GM12873 (cell line): ENCODE measurements around the gene ABI3BP.

Experiments
- TF ChIP-seq, protein P1 (sequence below): IDR thresholded peaks from 2 replicates; pipeline ENCODE4 v1.5.1; 2012; ENCODE audit warnings: low read depth, mild to moderate bottlenecking, moderate library complexity, low read length, control low read depth; ENCODE audit not compliant: insufficient read depth; ENCODE audit errors: missing control alignments

The ABI3BP gene

DNA sequence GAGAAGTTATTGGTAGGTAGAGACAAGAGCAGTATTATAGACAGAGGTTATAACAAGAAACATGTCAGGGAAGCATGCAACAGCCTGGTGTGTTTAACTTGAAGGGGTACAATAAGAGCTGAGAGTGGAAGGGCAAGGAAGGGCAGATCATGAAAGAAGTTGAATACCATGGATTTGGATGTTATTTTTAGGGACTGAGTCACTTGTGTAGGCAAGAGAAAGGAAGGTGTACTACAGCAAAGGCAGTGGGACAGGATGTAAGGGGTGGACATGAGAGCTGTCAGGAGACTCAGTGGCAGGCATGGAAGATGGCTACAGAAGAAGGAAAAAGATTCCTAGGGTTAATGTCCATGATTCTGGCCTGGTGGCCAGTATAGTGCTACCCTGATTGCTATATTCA lies 217.6 kb downstream of the ABI3BP start:
- TF ChIP-seq, protein P1, sequence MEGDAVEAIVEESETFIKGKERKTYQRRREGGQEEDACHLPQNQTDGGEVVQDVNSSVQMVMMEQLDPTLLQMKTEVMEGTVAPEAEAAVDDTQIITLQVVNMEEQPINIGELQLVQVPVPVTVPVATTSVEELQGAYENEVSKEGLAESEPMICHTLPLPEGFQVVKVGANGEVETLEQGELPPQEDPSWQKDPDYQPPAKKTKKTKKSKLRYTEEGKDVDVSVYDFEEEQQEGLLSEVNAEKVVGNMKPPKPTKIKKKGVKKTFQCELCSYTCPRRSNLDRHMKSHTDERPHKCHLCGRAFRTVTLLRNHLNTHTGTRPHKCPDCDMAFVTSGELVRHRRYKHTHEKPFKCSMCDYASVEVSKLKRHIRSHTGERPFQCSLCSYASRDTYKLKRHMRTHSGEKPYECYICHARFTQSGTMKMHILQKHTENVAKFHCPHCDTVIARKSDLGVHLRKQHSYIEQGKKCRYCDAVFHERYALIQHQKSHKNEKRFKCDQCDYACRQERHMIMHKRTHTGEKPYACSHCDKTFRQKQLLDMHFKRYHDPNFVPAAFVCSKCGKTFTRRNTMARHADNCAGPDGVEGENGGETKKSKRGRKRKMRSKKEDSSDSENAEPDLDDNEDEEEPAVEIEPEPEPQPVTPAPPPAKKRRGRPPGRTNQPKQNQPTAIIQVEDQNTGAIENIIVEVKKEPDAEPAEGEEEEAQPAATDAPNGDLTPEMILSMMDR = no peak

DNA sequence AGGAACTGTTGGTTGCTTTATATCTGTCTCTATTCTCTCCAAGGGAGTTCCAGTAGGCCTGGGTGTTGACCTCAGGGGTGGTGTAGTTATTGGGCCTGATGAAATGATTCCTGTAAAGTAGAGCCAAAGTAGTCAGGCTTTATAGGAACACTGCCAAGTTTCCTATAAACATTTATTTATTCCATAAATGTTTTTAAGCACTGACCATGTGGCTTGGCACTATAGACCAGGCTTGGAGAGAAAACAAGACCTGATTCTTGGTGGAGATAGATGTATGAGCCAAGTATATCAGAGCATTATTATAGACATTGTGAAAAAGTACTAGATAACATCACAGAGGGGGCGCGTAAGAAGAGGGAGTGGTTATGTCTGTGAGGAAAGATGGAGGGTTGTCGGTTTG lies 218.0 kb downstream of the ABI3BP start:
- TF ChIP-seq, protein P1 = no peak

DNA sequence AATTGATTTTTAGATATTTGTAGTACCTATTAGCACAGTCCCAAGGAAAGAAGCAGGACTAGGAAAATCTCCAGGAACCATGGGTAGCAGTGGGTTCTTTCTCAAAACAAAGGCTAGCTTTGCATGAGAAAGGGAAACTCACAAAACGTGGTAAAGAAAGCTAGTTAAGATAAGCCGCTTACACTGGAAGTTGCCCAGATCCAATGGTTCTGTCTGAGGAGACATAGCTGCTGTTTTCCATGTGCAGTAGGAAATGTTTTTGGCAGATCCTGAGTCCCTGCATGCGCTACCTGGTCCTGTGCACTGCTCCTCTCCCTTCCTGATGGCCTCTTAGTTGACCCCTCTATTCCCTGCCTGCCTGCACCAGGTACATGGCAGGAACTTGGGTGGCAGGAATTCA lies 223.5 kb downstream of the ABI3BP start:
- TF ChIP-seq, protein P1 = no peak

DNA sequence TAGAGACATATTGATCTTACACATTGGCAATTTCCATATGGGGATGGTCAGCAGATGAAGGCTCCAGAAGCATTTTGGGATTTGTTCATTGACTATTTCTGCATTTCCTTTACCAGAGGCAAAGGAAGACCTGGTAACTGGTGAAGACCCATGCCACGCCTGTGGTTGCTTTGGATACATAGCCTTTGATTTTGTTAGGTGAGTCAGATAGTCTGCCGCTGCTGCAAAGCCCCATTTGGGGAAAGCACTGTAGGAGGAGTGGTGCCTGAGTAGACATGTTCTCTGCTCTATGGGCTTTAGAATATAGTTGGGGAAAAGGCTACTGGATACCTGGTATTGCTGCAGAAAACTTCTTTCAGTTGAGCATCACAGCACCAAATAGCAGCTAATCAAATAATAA lies 227.2 kb downstream of the ABI3BP start:
- TF ChIP-seq, protein P1 = no peak

DNA sequence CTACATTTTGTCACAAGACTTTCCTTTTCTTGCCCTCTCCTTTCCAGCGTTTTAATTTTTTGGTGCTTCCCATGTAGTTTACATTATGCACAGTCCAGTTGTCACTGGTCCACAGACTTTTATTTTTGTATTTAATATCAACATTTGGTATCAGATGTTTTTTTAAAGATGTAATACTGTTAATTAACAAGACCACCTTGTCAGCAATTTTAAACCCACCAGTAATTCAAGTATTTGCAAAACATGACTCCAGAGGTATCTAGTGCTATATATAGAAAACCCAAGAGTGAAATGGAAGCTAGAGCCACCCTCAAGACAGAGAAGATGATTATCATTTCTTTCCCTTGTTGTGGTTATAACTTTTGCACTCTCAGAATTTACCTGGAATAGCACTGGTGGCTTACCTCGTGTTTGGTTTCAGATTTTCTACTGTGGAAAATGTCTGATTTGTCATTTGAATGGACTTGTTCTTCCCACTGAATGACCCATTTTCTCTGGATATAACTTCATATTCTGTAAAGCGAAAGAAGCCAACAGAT lies 227.7 kb downstream of the ABI3BP start:
- TF ChIP-seq, protein P1 = no peak

DNA sequence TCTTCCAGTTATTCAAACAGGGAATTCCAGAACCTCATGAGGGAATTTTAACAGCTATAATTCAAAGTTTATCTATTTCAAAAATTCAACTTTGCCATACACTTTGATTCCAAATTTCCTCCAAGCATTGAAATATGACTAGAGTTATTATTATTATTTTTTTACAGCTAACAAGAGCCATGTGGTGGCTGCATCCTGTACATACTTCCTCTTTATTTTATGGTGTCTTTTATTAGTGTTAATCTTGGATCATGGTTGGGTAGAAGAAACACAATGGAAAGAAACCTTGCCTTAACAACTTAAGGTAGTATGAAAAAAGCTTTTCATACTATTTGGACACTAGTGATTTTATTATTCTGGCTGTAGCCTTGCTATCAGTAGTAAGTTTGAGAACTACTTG lies 231.3 kb downstream of the ABI3BP start:
- TF ChIP-seq, protein P1 = no peak

DNA sequence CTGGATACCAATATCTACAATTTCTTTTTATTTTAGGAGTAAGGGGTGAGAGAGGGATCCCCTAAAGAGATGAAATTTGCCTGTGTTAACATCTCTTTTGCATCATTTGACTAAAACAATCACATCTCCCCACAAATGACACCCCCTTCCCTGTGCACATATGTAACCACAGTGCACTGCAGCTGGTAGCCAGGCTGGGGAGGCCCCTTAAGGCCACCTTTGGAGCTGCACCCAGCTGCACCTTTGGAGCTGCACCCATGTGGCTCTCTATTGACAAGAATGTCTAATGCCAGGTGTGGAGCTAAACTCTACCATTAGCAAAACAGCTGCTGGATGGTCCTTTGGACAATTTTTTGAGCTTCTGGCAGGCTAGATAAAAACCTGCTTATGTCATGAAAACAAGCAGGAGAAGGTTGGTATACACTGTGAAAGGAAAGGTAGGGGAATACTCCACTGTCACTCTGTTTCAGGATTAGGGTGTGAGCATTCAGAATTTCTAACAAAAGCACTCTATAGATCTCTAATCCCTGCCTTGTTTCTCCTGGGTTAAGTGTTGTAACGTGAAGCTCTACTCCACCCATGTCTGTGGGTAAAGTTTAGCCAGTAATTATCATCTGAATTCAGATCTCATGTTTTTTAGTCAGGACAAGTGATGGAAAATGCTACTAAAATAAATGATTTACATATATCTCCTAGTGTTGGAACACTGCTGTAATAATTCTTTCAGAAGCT lies 231.8 kb downstream of the ABI3BP start:
- TF ChIP-seq, protein P1 = peak; percentile 54
